Tibial nerve (tissue), 4 donors: ENCODE measurements around the gene CEP20.

Experiments
- CTCF ChIP-seq, 5 experiments: fragments of 200-600 bp in 3 of 5; fragments of 450-650 bp in 2 of 5; sonication (generic) in 3 of 5; IDR thresholded peaks; one replicate each; pipeline ENCODE4 v1.5.1; 2016 to 2019; ENCODE audit warnings: antibody characterized with exemption in 5 of 5, mild to moderate bottlenecking in 3 of 5, moderate library complexity in 2 of 5
- EP300 ChIP-seq, 2 donors: sonication (generic); formaldehyde crosslinking; IDR thresholded peaks; one replicate each; pipeline ENCODE4 v1.6.1; 2017; ENCODE audit warnings: antibody characterized with exemption in 2 of 2, mild to moderate bottlenecking in 1 of 2
- POLR2A ChIP-seq, 2 donors: fragments of 450-650 bp; IDR thresholded peaks; one replicate each; pipeline ENCODE4 v1.6.1; 2017; ENCODE audit warnings: antibody characterized with exemption in 2 of 2, mild to moderate bottlenecking in 2 of 2, moderate library complexity in 2 of 2

- TF ChIP-seq CTCF (IDR thresholded peaks at IDR 0.05) (no peak), POLR2A (IDR thresholded peaks at IDR 0.05) (no peak), EP300 (IDR thresholded peaks at IDR 0.05) (no peak)
These were observed 65.4 kb downstream of the CEP20 start for GRCh38 chr16:15822957-15823356.
